PC-3 (cell line): ENCODE results near the gene CPVL. TPM values are rescaled to one million over a fixed set of nuclear protein-coding genes. Genes with fewer than 3 reads are reported as not detected.

Source experiments
- ATAC-seq: fragments of 200-7000 bp; cut with Tn5 transposase; 2 replicates; pipeline ENCODE4 v1.9.1; 2020; ENCODE audit warnings: mild to moderate bottlenecking, moderate library complexity
- BruUV-seq: library from RNA; stranded (reverse); fragments of 400-500 nt; replicated peaks from 2 replicates; lab custom pipeline; 2021; lab: Mats Ljungman, UMichigan
- CTCF ChIA-PET: fragments of 300-600 bp; sonication (Branson Sonifier 250); formaldehyde crosslinking; loops from one replicate; lab custom pipeline; 2022; ENCODE audit warnings: antibody characterized with exemption; lab: Charles Lee
- POLR2A ChIA-PET: fragments of 300-600 bp; sonication (Branson Sonifier 250); formaldehyde crosslinking; loops from one replicate; lab custom pipeline; 2022; ENCODE audit warnings: antibody characterized with exemption; ENCODE audit not compliant: unreplicated experiment; lab: Charles Lee
- DNase-seq: peaks from one replicate; pipeline ENCODE4 v3.0.0-alpha.2; 2015
- H2AFZ ChIP-seq: fragments of 300-600 bp; sonication (generic); 2 replicates; pipeline ENCODE4 v1.6.0; 2016; ENCODE audit warnings: antibody characterized with exemption, low read length
- H3F3A ChIP-seq: fragments of 300-600 bp; sonication (generic); one replicate; pipeline ENCODE4 v1.6.0; 2017; ENCODE audit warnings: antibody characterized with exemption, low read length, control low read depth, mild to moderate bottlenecking; ENCODE audit not compliant: unreplicated experiment
- H3K27ac ChIP-seq: fragments of 300-600 bp; sonication (generic); 2 replicates; pipeline ENCODE4 v1.5.1; 2016; ENCODE audit warnings: mild to moderate bottlenecking, low read length
- H3K27me3 ChIP-seq: fragments of 300-600 bp; sonication (generic); 2 replicates; pipeline ENCODE4 v1.6.1; 2016; ENCODE audit warnings: low read length, mixed read lengths
- H3K36me3 ChIP-seq: fragments of 300-600 bp; sonication (generic); 2 replicates; pipeline ENCODE4 v1.6.1; 2016; ENCODE audit warnings: low read depth, mixed run types, low read length, mixed read lengths
- H3K4me1 ChIP-seq: fragments of 300-600 bp; sonication (generic); 2 replicates; pipeline ENCODE4 v1.5.1; 2016; ENCODE audit warnings: low read length; ENCODE audit not compliant: insufficient read depth
- H3K4me2 ChIP-seq: fragments of 300-600 bp; sonication (generic); 2 replicates; pipeline ENCODE4 v1.6.0; 2016; ENCODE audit warnings: low read length
- H3K4me3 ChIP-seq: fragments of 300-600 bp; sonication (generic); 2 replicates; pipeline ENCODE4 v1.5.1; 2016; ENCODE audit warnings: mild to moderate bottlenecking, low read length, mixed read lengths
- H3K79me2 ChIP-seq: fragments of 300-600 bp; sonication (generic); 2 replicates; pipeline ENCODE4 v1.6.1; 2017; ENCODE audit warnings: low read length, mixed read lengths
- H3K9ac ChIP-seq: fragments of 300-600 bp; sonication (generic); 2 replicates; pipeline ENCODE4 v1.6.0; 2016; ENCODE audit warnings: mild to moderate bottlenecking, low read length
- H3K9me2 ChIP-seq: fragments of 300-600 bp; sonication (generic); replicated peaks from 2 replicates; pipeline ENCODE4 v1.6.1; 2016; ENCODE audit warnings: mixed run types, low read length, mixed read lengths
- H3K9me3 ChIP-seq: fragments of 300-600 bp; sonication (generic); 2 replicates; pipeline ENCODE4 v1.6.1; 2016; ENCODE audit warnings: low read length, mixed read lengths
- H4K20me1 ChIP-seq: fragments of 300-600 bp; sonication (generic); 2 replicates; pipeline ENCODE4 v1.6.1; 2016; ENCODE audit warnings: low read length, mixed read lengths
- EZH2 ChIP-seq: fragments of 300-600 bp; sonication (generic); IDR thresholded peaks from one replicate; pipeline ENCODE4 v1.6.1; 2017; ENCODE audit warnings: antibody characterized with exemption, mild to moderate bottlenecking, low read length; ENCODE audit not compliant: unreplicated experiment
- EZH2phosphoT487 ChIP-seq: fragments of 300-600 bp; sonication (generic); IDR thresholded peaks from 2 replicates; pipeline ENCODE4 v1.6.1; 2018; ENCODE audit warnings: mild to moderate bottlenecking, antibody characterized with exemption, low read length, borderline replicate concordance
- intact Hi-C: fragments of 100-400 bp; cut with micrococcal nuclease; formaldehyde crosslinking; loops from 2 replicates; pipeline ENCODE4 v1.9.0; 2023
- total RNA-seq: library from RNA; depleted of rRNA; stranded (reverse); fragments of >200 nt; gene quantifications from 2 replicates; pipeline ENCODE4 v1.2.3, GENCODE V29; 2014
- TF ChIP-seq, protein P1 (sequence below): fragments of 300-600 bp; sonication (generic); conservative IDR thresholded peaks from 2 replicates; pipeline ENCODE4 v1.5.1; 2017; ENCODE audit warnings: antibody characterized with exemption, low read depth, mild to moderate bottlenecking, low read length

CPVL gene
- total RNA-seq, 1 experiment from 2014 or later: 14.7 TPM

DNA sequence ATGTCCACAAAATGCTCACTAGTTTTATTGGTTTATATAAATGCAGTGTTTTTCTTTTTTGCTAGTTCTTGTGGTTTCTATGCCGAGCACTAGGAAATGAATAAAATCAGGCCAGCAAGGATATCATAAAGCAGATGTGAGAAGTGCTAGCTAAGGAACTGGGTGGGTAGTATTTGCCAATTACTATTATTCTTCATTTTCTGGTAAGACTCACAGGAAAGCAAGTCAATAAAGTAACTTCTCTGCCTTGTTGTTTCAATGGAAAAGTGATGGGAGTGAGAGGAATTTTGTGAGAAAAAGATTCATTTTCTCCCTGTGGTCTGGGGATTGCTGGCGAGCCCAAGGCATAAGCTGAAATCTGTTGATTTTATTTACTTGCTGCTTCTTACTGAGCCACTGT is 137.7 kb downstream of the CPVL start:
- DNase-seq (no peak), ATAC-seq (no peak)
- no peaks in the 10 kb centered on the region for H4K20me1 ChIP-seq
- no peaks in the 10 kb centered on the region for H3K79me2 ChIP-seq
- H3K27me3 ChIP-seq: no peaks in the 10 kb centered on the region
- intact Hi-C loops: no loop called here
- TF ChIP-seq, protein P1, sequence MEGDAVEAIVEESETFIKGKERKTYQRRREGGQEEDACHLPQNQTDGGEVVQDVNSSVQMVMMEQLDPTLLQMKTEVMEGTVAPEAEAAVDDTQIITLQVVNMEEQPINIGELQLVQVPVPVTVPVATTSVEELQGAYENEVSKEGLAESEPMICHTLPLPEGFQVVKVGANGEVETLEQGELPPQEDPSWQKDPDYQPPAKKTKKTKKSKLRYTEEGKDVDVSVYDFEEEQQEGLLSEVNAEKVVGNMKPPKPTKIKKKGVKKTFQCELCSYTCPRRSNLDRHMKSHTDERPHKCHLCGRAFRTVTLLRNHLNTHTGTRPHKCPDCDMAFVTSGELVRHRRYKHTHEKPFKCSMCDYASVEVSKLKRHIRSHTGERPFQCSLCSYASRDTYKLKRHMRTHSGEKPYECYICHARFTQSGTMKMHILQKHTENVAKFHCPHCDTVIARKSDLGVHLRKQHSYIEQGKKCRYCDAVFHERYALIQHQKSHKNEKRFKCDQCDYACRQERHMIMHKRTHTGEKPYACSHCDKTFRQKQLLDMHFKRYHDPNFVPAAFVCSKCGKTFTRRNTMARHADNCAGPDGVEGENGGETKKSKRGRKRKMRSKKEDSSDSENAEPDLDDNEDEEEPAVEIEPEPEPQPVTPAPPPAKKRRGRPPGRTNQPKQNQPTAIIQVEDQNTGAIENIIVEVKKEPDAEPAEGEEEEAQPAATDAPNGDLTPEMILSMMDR: no peak
- no peak for TF ChIP-seq EZH2phosphoT487
- TF ChIP-seq EZH2: no peak
- H3K4me1 ChIP-seq: no peaks in the 10 kb centered on the region
- no peak overlapping the region for H3K4me2 ChIP-seq
- H3K9ac ChIP-seq: no peak overlapping the region
- H3K9me2 ChIP-seq: no peaks in the 10 kb centered on the region
- CTCF ChIA-PET: no interaction called here
- no TSS peak for BruUV-seq
- H3K27ac ChIP-seq: no peak overlapping the region
- POLR2A ChIA-PET: no interaction called here
- no peaks in the 10 kb centered on the region for H3K9me3 ChIP-seq
- H3K4me3 ChIP-seq: no peak overlapping the region
- no peak overlapping the region for H2AFZ ChIP-seq
- no peaks in the 10 kb centered on the region for H3F3A ChIP-seq
- H3K36me3 ChIP-seq: peaks cover 2% of the 10 kb centered on the region; the same call in 1 of the 2 replicates

- CTCF ChIA-PET: no interaction called here
- POLR2A ChIA-PET: no interaction called here
- no TSS peak for BruUV-seq
- no peaks in the 10 kb centered on the region for H3K79me2 ChIP-seq
- no peak overlapping the region for H3K4me2 ChIP-seq
- no peak for DNase-seq
- no peaks in the 10 kb centered on the region for H4K20me1 ChIP-seq
- H3K4me3 ChIP-seq: no peak overlapping the region
- H3K27ac ChIP-seq: no peak overlapping the region
- H3K4me1 ChIP-seq: no peaks in the 10 kb centered on the region
- H3F3A ChIP-seq: no peaks in the 10 kb centered on the region
- intact Hi-C loops: no loop called here
- TF ChIP-seq EZH2 (no peak), EZH2phosphoT487 (no peak)
- TF ChIP-seq, protein P1: no peak
- no peaks in the 10 kb centered on the region for H3K9me2 ChIP-seq
- peaks cover 2% of the 10 kb centered on the region; the same call in 1 of the 2 replicates for H3K36me3 ChIP-seq
- H3K9me3 ChIP-seq: no peaks in the 10 kb centered on the region
- ATAC-seq: no peak
- H3K27me3 ChIP-seq: no peaks in the 10 kb centered on the region
- no peak overlapping the region for H2AFZ ChIP-seq
- no peak overlapping the region for H3K9ac ChIP-seq
Measured at GRCh38 chr7:29007127-29007526, 139.2 kb downstream of the CPVL start.

DNA sequence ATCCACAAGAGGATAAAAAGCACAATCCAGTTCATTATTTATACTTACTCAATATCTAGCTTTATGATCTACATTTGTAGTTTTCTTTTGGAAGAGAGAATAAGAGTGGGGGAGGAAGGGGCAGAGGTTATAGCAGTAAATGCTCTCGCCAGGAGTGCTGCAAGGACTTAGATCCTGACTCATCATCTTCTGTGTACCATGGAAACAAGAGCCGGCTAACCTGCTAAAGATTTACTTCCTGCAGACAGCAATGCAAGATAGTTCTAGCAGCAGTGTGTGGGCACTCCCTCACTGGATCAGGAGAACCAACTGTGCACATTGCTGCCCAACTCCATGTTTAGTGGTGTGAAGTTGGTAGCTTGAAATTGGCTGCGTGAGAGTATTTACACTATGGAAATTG is 140.5 kb downstream of the CPVL start:
- no peaks in the 10 kb centered on the region for H3K4me1 ChIP-seq
- H3F3A ChIP-seq: no peaks in the 10 kb centered on the region
- intact Hi-C loops: no loop called here
- H3K9me2 ChIP-seq: no peaks in the 10 kb centered on the region
- BruUV-seq: no TSS peak
- no peak overlapping the region for H2AFZ ChIP-seq
- TF ChIP-seq, protein P1: no peak
- TF ChIP-seq EZH2phosphoT487 (no peak), EZH2 (no peak)
- no peak overlapping the region for H3K4me3 ChIP-seq
- no peak overlapping the region for H3K9ac ChIP-seq
- DNase-seq: peak; percentile 46
- ChIA-PET POLR2A (no interaction called here), CTCF (no interaction called here)
- H3K36me3 ChIP-seq: peaks cover 2% of the 10 kb centered on the region; the same call in 1 of the 2 replicates
- no peaks in the 10 kb centered on the region for H3K27me3 ChIP-seq
- peak; percentile 84 for ATAC-seq
- H4K20me1 ChIP-seq: no peaks in the 10 kb centered on the region
- H3K4me2 ChIP-seq: no peak overlapping the region
- H3K9me3 ChIP-seq: no peaks in the 10 kb centered on the region
- no peak overlapping the region for H3K27ac ChIP-seq
- no peaks in the 10 kb centered on the region for H3K79me2 ChIP-seq
